SK-N-SH (cell line): ENCODE measurements around the gene ADIG. TPM values are rescaled to one million over a fixed set of nuclear protein-coding genes. Genes with fewer than 3 reads are reported as not detected.

Experiments
- CTCF ChIA-PET: fragments of 300-600, 350-600 bp; formaldehyde crosslinking; extraction: SDS; loops from one replicate; lab custom pipeline; 2021; lab: Yijun Ruan, JAX
- POLR2A ChIA-PET: fragments of 350-600 bp; sonication (Branson Sonifier 250); formaldehyde crosslinking; extraction: SDS; loops from one replicate; lab custom pipeline; 2020; ENCODE audit warnings: antibody characterized with exemption, inconsistent platforms; lab: Yijun Ruan, JAX
- DNase-seq: peaks from one replicate; pipeline ENCODE4 v3.0.0; 2012
- H2AFZ ChIP-seq: fragments of 200-600 bp; sonication (generic); 2 replicates; pipeline ENCODE4 v1.8.1; 2016; ENCODE audit warnings: antibody characterized with exemption, mild to moderate bottlenecking, low read depth
- H3F3A ChIP-seq: fragments of 200-600 bp; sonication (generic); replicated peaks from 2 replicates; pipeline ENCODE3; 2016; ENCODE audit warnings: antibody characterized with exemption, mild to moderate bottlenecking; ENCODE audit not compliant: insufficient read depth
- H3K27ac ChIP-seq, 2 experiments: fragments of 200-500 bp in 1 of 2; fragments of 200-600 bp in 1 of 2; sonication (Bioruptor generic) in 1 of 2; sonication (generic), shearing (Covaris generic) in 1 of 2; 2 replicates each; pipeline versions ENCODE4 v1.5.1 to v1.6.1; 2014 to 2016; ENCODE audit warnings: low read depth in 2 of 2, inconsistent platforms in 1 of 2, low read length in 1 of 2, mild to moderate bottlenecking in 1 of 2, mixed read lengths in 1 of 2
- H3K27me3 ChIP-seq: fragments of 200-600 bp; sonication (generic), shearing (Covaris generic); 2 replicates; pipeline ENCODE4 v1.6.1; 2016; ENCODE audit warnings: mixed run types; ENCODE audit not compliant: insufficient read depth
- H3K36me3 ChIP-seq, 2 experiments: fragments of 200-500 bp in 1 of 2; fragments of 200-600 bp in 1 of 2; sonication (Bioruptor generic) in 1 of 2; sonication (generic) in 1 of 2; replicated peaks in 1 of 2; 2 replicates each; pipeline versions ENCODE3 to v1.5.1; 2014 to 2016; ENCODE audit warnings: low read length in 1 of 2, mild to moderate bottlenecking in 1 of 2; ENCODE audit not compliant: insufficient read depth in 2 of 2, control insufficient read depth in 1 of 2
- H3K4me1 ChIP-seq, 2 experiments: fragments of 200-500 bp in 1 of 2; fragments of 200-600 bp in 1 of 2; sonication (Bioruptor generic) in 1 of 2; sonication (generic), shearing (Covaris generic) in 1 of 2; 2 replicates each; pipeline versions ENCODE4 v1.5.1 to v1.6.1; 2014 to 2016; ENCODE audit warnings: low read depth in 1 of 2, low read length in 1 of 2, mixed run types in 1 of 2; ENCODE audit not compliant: insufficient read depth in 2 of 2, control insufficient read depth in 1 of 2
- H3K4me2 ChIP-seq: fragments of 200-600 bp; sonication (generic), shearing (Covaris generic); 2 replicates; pipeline ENCODE4 v1.6.1; 2017; ENCODE audit warnings: mixed run types
- H3K4me3 ChIP-seq, 2 experiments: fragments of 200-500 bp in 1 of 2; fragments of 200-600 bp in 1 of 2; sonication (Bioruptor generic) in 1 of 2; sonication (generic), shearing (Covaris generic) in 1 of 2; 2 replicates each; pipeline versions ENCODE4 v1.5.1 to v1.8.1; 2014 to 2016; ENCODE audit warnings: low read depth in 2 of 2, inconsistent platforms in 1 of 2, low read length in 1 of 2, mild to moderate bottlenecking in 1 of 2, mixed read lengths in 1 of 2, moderate library complexity in 1 of 2
- H3K79me2 ChIP-seq: fragments of 200-600 bp; sonication (generic); 2 replicates; pipeline ENCODE4 v1.8.1; 2017; ENCODE audit warnings: mild to moderate bottlenecking; ENCODE audit not compliant: insufficient read depth
- H3K9ac ChIP-seq: fragments of 200-600 bp; sonication (generic); 2 replicates; pipeline ENCODE4 v1.6.1; 2017; ENCODE audit warnings: mixed run types
- H3K9me2 ChIP-seq: fragments of 200-600 bp; sonication (generic); 2 replicates; pipeline ENCODE4 v1.6.1; 2017; ENCODE audit warnings: mixed run types
- H3K9me3 ChIP-seq: fragments of 200-600 bp; sonication (generic); 2 replicates; pipeline ENCODE4 v1.6.1; 2017; ENCODE audit warnings: mixed run types, mild to moderate bottlenecking, moderate library complexity
- H4K20me1 ChIP-seq: fragments of 200-600 bp; sonication (generic); 2 replicates; pipeline ENCODE4 v1.6.1; 2017; ENCODE audit warnings: mild to moderate bottlenecking, mixed run types; ENCODE audit not compliant: insufficient read depth
- CHD2 ChIP-seq: fragments of 150-350 bp; IDR thresholded peaks from 2 replicates; pipeline ENCODE4 v1.6.1; 2018; ENCODE audit warnings: low read length; ENCODE audit not compliant: partially characterized antibody
- FOSL2 ChIP-seq: IDR thresholded peaks from 2 replicates; pipeline ENCODE4 v1.4.0; 2012; ENCODE audit warnings: low read depth, mild to moderate bottlenecking, moderate library complexity, borderline replicate concordance
- FOXJ3 ChIP-seq: sonication (generic); formaldehyde crosslinking; IDR thresholded peaks from 2 replicates; pipeline ENCODE4 v1.5.1; 2020; ENCODE audit warnings: mild to moderate bottlenecking, missing genetic modification reagents
- GABPA ChIP-seq: IDR thresholded peaks from 2 replicates; pipeline ENCODE4 v1.4.0; 2012; ENCODE audit warnings: low read depth, mild to moderate bottlenecking
- GATA2 ChIP-seq: sonication (generic); formaldehyde crosslinking; IDR thresholded peaks from 2 replicates; pipeline ENCODE4 v1.5.0; 2020; ENCODE audit warnings: mild to moderate bottlenecking, missing genetic modification reagents
- MEF2A ChIP-seq: IDR thresholded peaks from 2 replicates; pipeline ENCODE4 v1.4.0; 2012; ENCODE audit warnings: low read depth, borderline replicate concordance
- NRF1 ChIP-seq: IDR thresholded peaks from 2 replicates; pipeline ENCODE4 v1.6.1; 2012; ENCODE audit warnings: low read depth, mild to moderate bottlenecking, low read length
- RAD21 ChIP-seq: IDR thresholded peaks from 2 replicates; pipeline ENCODE4 v1.6.1; 2012; ENCODE audit warnings: mild to moderate bottlenecking, low read length
- SMC3 ChIP-seq: IDR thresholded peaks from 2 replicates; pipeline ENCODE4 v1.6.1; 2012; ENCODE audit warnings: low read depth, low read length, improper control_type of control experiment
- TAF1 ChIP-seq: IDR thresholded peaks from 2 replicates; pipeline ENCODE4 v1.6.1; 2012; ENCODE audit warnings: low read depth, mild to moderate bottlenecking, low read length, moderate library complexity, borderline replicate concordance
- TCF12 ChIP-seq: IDR thresholded peaks from 2 replicates; pipeline ENCODE4 v1.4.0; 2012
- TEAD4 ChIP-seq: IDR thresholded peaks from 2 replicates; pipeline ENCODE4 v1.4.0; 2012; ENCODE audit warnings: mild to moderate bottlenecking, borderline replicate concordance; ENCODE audit not compliant: insufficient read depth
- USF2 ChIP-seq: fragments of 150-350 bp; IDR thresholded peaks from 2 replicates; pipeline ENCODE4 v1.6.1; 2017; ENCODE audit warnings: antibody characterized with exemption, low read length, low read depth, borderline replicate concordance
- YY1 ChIP-seq: IDR thresholded peaks from 2 replicates; pipeline ENCODE4 v1.4.0; 2012; ENCODE audit warnings: low read depth, mild to moderate bottlenecking
- ZBTB33 ChIP-seq: IDR thresholded peaks from 2 replicates; pipeline ENCODE4 v1.4.0; 2012; ENCODE audit warnings: low read depth, borderline replicate concordance
- WGBS: methylation state at CpG from one replicate; pipeline ENCODE4 v1.1.6; 2017; ENCODE audit warnings: low lambda C conversion rate; 5-methylcytosine and 5-hydroxymethylcytosine counted together
- polyA plus RNA-seq, 3 experiments: library from polyadenylated mRNA; depleted of rRNA; stranded (reverse); fragments of >200 nt; gene quantifications; 2 replicates each; pipeline ENCODE4 v1.2.3, GENCODE V29; 2012
- TF ChIP-seq, protein P1 (sequence below): IDR thresholded peaks from 2 replicates; pipeline ENCODE4 v1.4.0; 2012; ENCODE audit warnings: low read depth, borderline replicate concordance
- TF ChIP-seq, protein P2 (sequence below): fragments of 200-600 bp; sonication (generic); IDR thresholded peaks from 2 replicates; pipeline ENCODE4 v1.6.1; 2017; ENCODE audit warnings: antibody characterized with exemption, mild to moderate bottlenecking, moderate library complexity

The ADIG gene
- polyA plus RNA-seq, 1 of the 3 experiments (the other 2 are of a cell fraction): not detected

DNA sequence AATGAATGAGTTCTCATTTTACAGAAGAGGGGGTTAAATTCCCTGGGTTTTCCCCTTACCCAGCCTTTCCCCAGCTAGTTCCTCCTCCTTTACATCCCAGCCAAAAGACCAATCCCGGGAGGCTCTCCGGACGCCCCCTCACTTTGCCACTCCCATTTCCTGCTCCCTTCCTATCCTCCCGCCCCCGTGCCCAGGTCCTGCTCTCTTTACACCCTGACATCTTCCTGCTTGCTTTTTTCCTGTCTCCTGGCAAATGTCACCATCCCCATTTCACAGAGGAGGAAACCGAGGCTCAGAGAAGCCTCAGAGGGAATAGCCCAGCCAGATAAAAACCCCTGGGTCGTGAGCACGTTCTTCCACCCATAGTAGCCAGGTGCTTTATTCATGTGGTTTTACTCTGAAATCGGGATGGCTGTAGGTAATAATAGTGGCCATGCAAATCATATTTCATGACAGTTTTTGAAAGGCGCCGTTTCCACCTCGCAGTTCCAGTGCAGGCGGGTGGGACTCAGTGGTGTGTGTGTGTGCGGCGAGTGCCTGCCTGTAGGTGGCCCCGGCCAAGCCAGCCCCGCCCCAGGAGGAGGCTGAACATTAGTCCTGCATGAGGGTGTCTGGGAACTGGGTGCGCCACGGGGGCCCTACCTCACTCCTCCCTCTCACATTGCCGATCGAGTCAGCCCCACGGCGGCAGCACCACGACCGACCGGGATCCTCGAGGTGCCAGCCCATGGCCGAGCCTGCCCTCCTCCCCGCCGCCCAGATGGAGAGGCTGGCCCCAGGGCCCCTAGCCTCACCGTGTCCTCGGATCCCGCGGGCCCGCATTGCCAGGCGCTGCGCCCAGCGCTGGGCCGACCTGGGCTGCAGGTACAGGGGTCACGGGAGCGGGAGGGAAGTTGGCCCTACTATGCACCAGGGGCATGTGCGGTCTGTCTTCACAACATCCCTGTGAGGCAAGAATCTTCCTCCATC is 20.5 kb downstream of the ADIG start, which contains the start of gene ARHGAP40:
Gene ARHGAP40 (plus strand): TSS at position 594 of the 969 bp plus-strand sequence.
- TF ChIP-seq GATA2 (CRISPR knock-in tag): no peak
- TF ChIP-seq SMC3: no peak
- TF ChIP-seq TAF1: no peak
- no peak for TF ChIP-seq TCF12
- TF ChIP-seq, protein P1, sequence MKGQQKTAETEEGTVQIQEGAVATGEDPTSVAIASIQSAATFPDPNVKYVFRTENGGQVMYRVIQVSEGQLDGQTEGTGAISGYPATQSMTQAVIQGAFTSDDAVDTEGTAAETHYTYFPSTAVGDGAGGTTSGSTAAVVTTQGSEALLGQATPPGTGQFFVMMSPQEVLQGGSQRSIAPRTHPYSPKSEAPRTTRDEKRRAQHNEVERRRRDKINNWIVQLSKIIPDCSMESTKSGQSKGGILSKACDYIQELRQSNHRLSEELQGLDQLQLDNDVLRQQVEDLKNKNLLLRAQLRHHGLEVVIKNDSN: no peak
- TF ChIP-seq, protein P2, sequence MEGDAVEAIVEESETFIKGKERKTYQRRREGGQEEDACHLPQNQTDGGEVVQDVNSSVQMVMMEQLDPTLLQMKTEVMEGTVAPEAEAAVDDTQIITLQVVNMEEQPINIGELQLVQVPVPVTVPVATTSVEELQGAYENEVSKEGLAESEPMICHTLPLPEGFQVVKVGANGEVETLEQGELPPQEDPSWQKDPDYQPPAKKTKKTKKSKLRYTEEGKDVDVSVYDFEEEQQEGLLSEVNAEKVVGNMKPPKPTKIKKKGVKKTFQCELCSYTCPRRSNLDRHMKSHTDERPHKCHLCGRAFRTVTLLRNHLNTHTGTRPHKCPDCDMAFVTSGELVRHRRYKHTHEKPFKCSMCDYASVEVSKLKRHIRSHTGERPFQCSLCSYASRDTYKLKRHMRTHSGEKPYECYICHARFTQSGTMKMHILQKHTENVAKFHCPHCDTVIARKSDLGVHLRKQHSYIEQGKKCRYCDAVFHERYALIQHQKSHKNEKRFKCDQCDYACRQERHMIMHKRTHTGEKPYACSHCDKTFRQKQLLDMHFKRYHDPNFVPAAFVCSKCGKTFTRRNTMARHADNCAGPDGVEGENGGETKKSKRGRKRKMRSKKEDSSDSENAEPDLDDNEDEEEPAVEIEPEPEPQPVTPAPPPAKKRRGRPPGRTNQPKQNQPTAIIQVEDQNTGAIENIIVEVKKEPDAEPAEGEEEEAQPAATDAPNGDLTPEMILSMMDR: peak; percentile 19; the same call in 1 of the 2 replicates
- Histone ChIP-seq H3K9me3 (no peaks in the 10 kb centered on the region), H3K9ac (no peak within 1 kb of the TSS), H3K27ac (no peak within 1 kb of the TSS), H3F3A (no peaks in the 10 kb centered on the region), H2AFZ (0 out of 2 replicates have a peak within 1 kb of the TSS, but pooled peaks have one; percentile 8), H3K4me3 (peak within 1 kb of the TSS in 1 of 2 experiments; percentile 9; a peak in 1 of 4 replicates), H3K9me2 (no peaks in the 10 kb centered on the region), H3K27me3 (no peaks in the 10 kb centered on the region; the same call in 1 of the 2 replicates), H4K20me1 (no peaks in the 10 kb centered on the region), H3K4me1 (peaks cover 0 to 5% of the 10 kb centered on the region in 2 experiments; a peak in 1 of 4 replicates), H3K36me3 (no peaks in the 10 kb centered on the region), H3K4me2 (0 out of 2 replicates have a peak within 1 kb of the TSS, but pooled peaks have one; percentile 28), H3K79me2 (no peaks in the 10 kb centered on the region)
- POLR2A ChIA-PET: no interaction called here
- 57% methylated on average over 20 of the region's 42 CpGs for whole genome bisulfite sequencing
- CTCF ChIA-PET: interaction anchor here (1.0 kb wide), 1 partner anchor 449 kb away, joined by 3 read pairs; no protein-coding TSS in a partner anchor
- DNase-seq: peak; percentile 61

GRCh38 chr20:38602185-38602581 is 21.2 kb downstream of the ADIG start:
- DNase-seq: no peak
- H3K27ac ChIP-seq: no peak overlapping the region
- ChIA-PET CTCF (no interaction called here), POLR2A (no interaction called here)
- H3K4me2 ChIP-seq: no peak overlapping the region
- H3K4me1 ChIP-seq: peaks cover 0 to 5% of the 10 kb centered on the region in 2 experiments; a peak in 1 of 4 replicates
- H3K9me3 ChIP-seq: no peaks in the 10 kb centered on the region
- no peaks in the 10 kb centered on the region for H4K20me1 ChIP-seq
- H3F3A ChIP-seq: no peaks in the 10 kb centered on the region
- H3K9ac ChIP-seq: no peak overlapping the region
- H2AFZ ChIP-seq: no peak overlapping the region
- H3K4me3 ChIP-seq: no peak overlapping the region
- H3K79me2 ChIP-seq: no peaks in the 10 kb centered on the region
- no peaks in the 10 kb centered on the region; the same call in 1 of the 2 replicates for H3K27me3 ChIP-seq
- 69% methylated on average over 3 of the region's 5 CpGs for WGBS
- H3K9me2 ChIP-seq: no peaks in the 10 kb centered on the region
- no peak for TF ChIP-seq USF2
- TF ChIP-seq NRF1: no peak
- TF ChIP-seq FOXJ3: no peak
- no peak for TF ChIP-seq YY1
- TF ChIP-seq ZBTB33: no peak
- no peak for TF ChIP-seq GABPA
- no peak for TF ChIP-seq TEAD4
- TF ChIP-seq RAD21: no peak
- TF ChIP-seq MEF2A: no peak
- no peak for TF ChIP-seq FOSL2
- TF ChIP-seq, protein P1: no peak
- TF ChIP-seq CHD2: no peak
- no peaks in the 10 kb centered on the region for H3K36me3 ChIP-seq
